ENCODE results near the gene EPS8. TPM values are rescaled to one million over a fixed set of nuclear protein-coding genes. Genes with fewer than 3 reads are reported as not detected.

Gene EPS8
- total and polyA plus RNA-seq, 2 experiments from 2014 or later, result 43.1 to 83.2 TPM

DNA sequence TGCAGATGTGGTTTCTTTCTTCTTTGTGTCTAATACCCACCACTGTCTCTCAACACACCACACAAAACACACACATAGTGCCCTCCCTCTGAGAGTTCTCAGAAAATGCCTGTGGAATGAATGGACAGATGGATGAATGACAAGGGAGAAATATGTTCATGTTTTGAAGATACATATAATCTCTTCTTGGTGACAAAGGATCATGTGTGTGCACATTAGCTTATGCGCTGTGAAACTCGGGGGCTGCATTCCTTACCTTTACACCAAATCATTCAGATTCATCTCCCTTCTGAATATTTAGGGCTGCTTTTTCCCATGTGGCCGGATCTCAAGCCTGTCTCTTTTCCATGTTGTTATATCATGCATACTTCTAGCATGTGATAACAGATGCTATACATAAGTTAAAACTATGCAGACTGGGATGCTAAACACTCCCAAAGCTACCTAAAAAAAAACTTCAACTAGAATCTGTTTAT is 111.4 kb downstream of the EPS8 start:
- H3K4me2 ChIP-seq, result no peak overlapping the region
- H3K9me3 ChIP-seq (ENCODE audit: low read depth), result no peaks in the 10 kb centered on the region
- no peaks in the 10 kb centered on the region for H3K9me2 ChIP-seq (replicated peaks; ENCODE audit: insufficient read depth)
- H3K36me3 ChIP-seq (replicated peaks; ENCODE audit: insufficient read depth, low read depth), result no peaks in the 10 kb centered on the region
- H3K4me1 ChIP-seq (ENCODE audit: insufficient read depth), result no peaks in the 10 kb centered on the region
- 75% methylated on average over 3 of the region's 3 CpGs for WGBS (ENCODE audit: low lambda C conversion rate, missing lambda C conversion rate)
- TF ChIP-seq EZH2phosphoT487 (IDR thresholded peaks at IDR 0.05; ENCODE audit: low read depth, severe bottlenecking, unreplicated experiment), result no peak
- H3K79me2 ChIP-seq, result peaks cover 24% of the 10 kb centered on the region
- no peaks in the 10 kb centered on the region for H4K20me1 ChIP-seq (ENCODE audit: insufficient read depth, poor library complexity, severe bottlenecking)
- no peak overlapping the region for H2AFZ ChIP-seq
- no peak overlapping the region for H3K4me3 ChIP-seq
- DNase-seq (ENCODE audit: low spot score), result no peak
- no peaks in the 10 kb centered on the region for H3K27me3 ChIP-seq
- no peak overlapping the region for H3K27ac ChIP-seq

DNA sequence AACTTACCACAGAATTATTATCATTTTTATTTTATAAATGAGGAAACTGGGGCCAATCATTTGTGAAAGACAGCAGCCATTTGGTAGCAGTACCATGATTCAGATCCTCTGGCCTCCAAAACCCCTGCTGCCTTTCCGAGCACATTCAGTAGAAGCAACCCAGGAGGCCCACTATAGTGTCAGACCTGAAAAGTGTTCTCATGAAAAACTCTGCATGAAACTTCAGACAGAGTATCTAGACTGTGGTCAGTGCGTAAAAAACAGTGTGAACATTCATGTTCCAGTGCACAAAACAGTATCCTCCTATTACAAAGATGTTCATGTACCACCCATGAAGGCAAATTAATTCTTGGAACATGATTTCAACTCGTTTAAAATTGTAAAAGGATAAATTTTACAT is 112.0 kb downstream of the EPS8 start:
- Histone ChIP-seq H4K20me1 (ENCODE audit: insufficient read depth, poor library complexity, severe bottlenecking) (no peaks in the 10 kb centered on the region), H3K9me2 (replicated peaks; ENCODE audit: insufficient read depth) (no peaks in the 10 kb centered on the region), H2AFZ (no peak overlapping the region), H3K27ac (no peak overlapping the region), H3K9me3 (ENCODE audit: low read depth) (no peaks in the 10 kb centered on the region), H3K4me2 (no peak overlapping the region), H3K79me2 (peaks cover 26% of the 10 kb centered on the region), H3K4me3 (no peak overlapping the region), H3K27me3 (no peaks in the 10 kb centered on the region), H3K4me1 (ENCODE audit: insufficient read depth) (no peaks in the 10 kb centered on the region), H3K36me3 (replicated peaks; ENCODE audit: insufficient read depth, low read depth) (no peaks in the 10 kb centered on the region)
- 81% methylated on average over 3 of the region's 3 CpGs for WGBS (ENCODE audit: low lambda C conversion rate, missing lambda C conversion rate)
- TF ChIP-seq, protein P1, sequence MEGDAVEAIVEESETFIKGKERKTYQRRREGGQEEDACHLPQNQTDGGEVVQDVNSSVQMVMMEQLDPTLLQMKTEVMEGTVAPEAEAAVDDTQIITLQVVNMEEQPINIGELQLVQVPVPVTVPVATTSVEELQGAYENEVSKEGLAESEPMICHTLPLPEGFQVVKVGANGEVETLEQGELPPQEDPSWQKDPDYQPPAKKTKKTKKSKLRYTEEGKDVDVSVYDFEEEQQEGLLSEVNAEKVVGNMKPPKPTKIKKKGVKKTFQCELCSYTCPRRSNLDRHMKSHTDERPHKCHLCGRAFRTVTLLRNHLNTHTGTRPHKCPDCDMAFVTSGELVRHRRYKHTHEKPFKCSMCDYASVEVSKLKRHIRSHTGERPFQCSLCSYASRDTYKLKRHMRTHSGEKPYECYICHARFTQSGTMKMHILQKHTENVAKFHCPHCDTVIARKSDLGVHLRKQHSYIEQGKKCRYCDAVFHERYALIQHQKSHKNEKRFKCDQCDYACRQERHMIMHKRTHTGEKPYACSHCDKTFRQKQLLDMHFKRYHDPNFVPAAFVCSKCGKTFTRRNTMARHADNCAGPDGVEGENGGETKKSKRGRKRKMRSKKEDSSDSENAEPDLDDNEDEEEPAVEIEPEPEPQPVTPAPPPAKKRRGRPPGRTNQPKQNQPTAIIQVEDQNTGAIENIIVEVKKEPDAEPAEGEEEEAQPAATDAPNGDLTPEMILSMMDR (IDR thresholded peaks at IDR 0.05; ENCODE audit: poor library complexity), result no peak
- TF ChIP-seq EZH2 (IDR thresholded peaks at IDR 0.05; ENCODE audit: borderline replicate concordance), result no peak
- DNase-seq (ENCODE audit: low spot score), result no peak

DNA sequence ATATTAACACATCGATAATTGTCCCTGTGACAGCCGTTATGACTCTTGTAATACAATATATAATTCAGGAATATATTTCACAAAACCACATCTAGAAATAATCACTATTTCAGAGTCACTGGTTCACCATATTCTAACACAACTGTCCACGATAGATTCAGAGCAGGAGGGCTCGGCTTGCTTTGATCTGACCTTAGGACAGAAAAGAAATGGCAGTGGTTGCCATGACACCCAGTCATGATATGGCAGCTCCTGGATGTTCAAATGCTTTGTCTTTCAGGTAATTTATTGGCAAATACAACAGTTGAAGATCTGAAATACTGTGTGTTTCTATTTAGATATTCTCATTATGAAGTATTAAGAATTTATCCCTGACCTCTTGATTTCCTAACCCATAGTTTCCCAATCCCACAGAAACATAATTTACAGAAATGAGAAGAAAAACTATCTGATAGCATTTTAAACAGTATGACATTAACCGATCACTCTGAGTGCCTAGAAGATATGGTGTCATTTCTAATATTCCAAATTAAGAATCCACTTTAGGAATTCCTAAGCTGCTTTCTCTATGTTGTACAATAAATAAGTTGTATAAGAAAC is 116.4 kb downstream of the EPS8 start:
- no peaks in the 10 kb centered on the region for H3K27me3 ChIP-seq
- no peak for DNase-seq (ENCODE audit: low spot score)
- H3K27ac ChIP-seq, result no peak overlapping the region
- no peak overlapping the region for H3K4me3 ChIP-seq
- TF ChIP-seq EZH2 (IDR thresholded peaks at IDR 0.05; ENCODE audit: borderline replicate concordance) (no peak), EZH2phosphoT487 (IDR thresholded peaks at IDR 0.05; ENCODE audit: low read depth, severe bottlenecking, unreplicated experiment) (no peak)
- TF ChIP-seq, protein P1 (IDR thresholded peaks at IDR 0.05; ENCODE audit: poor library complexity), result no peak
- no peak overlapping the region for H2AFZ ChIP-seq
- H3K79me2 ChIP-seq, result peaks cover 12% of the 10 kb centered on the region
- H3K9me2 ChIP-seq (replicated peaks; ENCODE audit: insufficient read depth), result no peaks in the 10 kb centered on the region
- no peak overlapping the region for H3K4me2 ChIP-seq
- WGBS (ENCODE audit: low lambda C conversion rate, missing lambda C conversion rate), result 91% methylated on average over 5 of the region's 5 CpGs
- H4K20me1 ChIP-seq (ENCODE audit: insufficient read depth, poor library complexity, severe bottlenecking), result no peaks in the 10 kb centered on the region
- H3K9me3 ChIP-seq (ENCODE audit: low read depth), result no peaks in the 10 kb centered on the region
- no peaks in the 10 kb centered on the region for H3K4me1 ChIP-seq (ENCODE audit: insufficient read depth)
- H3K36me3 ChIP-seq (replicated peaks; ENCODE audit: insufficient read depth, low read depth), result no peaks in the 10 kb centered on the region

DNA sequence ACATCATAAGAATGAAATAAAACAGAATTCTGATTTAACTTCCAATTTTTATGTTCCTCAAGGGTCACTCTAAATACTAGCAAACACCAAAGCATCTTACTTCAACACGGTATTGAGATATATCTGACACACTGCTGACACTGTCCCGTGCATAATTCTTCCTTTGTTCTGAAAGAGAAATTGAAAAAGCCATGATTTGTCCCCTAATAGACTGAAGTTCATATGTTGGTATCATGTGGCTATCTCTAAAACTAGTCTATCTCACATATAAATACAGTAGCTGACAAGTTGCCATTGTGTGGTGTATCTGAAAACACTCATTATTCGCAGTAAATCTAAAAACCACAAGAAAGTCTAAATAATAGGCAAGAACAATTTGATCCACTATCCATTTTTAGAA is 118.4 kb downstream of the EPS8 start:
- no peaks in the 10 kb centered on the region for H3K36me3 ChIP-seq (replicated peaks; ENCODE audit: insufficient read depth, low read depth)
- no peaks in the 10 kb centered on the region for H3K4me1 ChIP-seq (ENCODE audit: insufficient read depth)
- no peak overlapping the region for H3K27ac ChIP-seq
- no peak for DNase-seq (ENCODE audit: low spot score)
- no peak overlapping the region for H3K4me3 ChIP-seq
- no peak overlapping the region for H2AFZ ChIP-seq
- no peaks in the 10 kb centered on the region for H3K9me2 ChIP-seq (replicated peaks; ENCODE audit: insufficient read depth)
- H3K27me3 ChIP-seq, result no peaks in the 10 kb centered on the region
- H3K79me2 ChIP-seq, result peaks cover 8% of the 10 kb centered on the region
- H4K20me1 ChIP-seq (ENCODE audit: insufficient read depth, poor library complexity, severe bottlenecking), result no peaks in the 10 kb centered on the region
- no peak overlapping the region for H3K4me2 ChIP-seq
- 84% methylated on average over 3 of the region's 3 CpGs for WGBS (ENCODE audit: low lambda C conversion rate, missing lambda C conversion rate)
- H3K9me3 ChIP-seq (ENCODE audit: low read depth), result no peaks in the 10 kb centered on the region
- TF ChIP-seq, protein P1 (IDR thresholded peaks at IDR 0.05; ENCODE audit: poor library complexity), result no peak
- TF ChIP-seq EZH2 (IDR thresholded peaks at IDR 0.05; ENCODE audit: borderline replicate concordance) (no peak), EZH2phosphoT487 (IDR thresholded peaks at IDR 0.05; ENCODE audit: low read depth, severe bottlenecking, unreplicated experiment) (no peak)
